Measurements from ENCODE around the gene HHATL. TPM values are rescaled to one million over a fixed set of nuclear protein-coding genes. Genes with fewer than 3 reads are reported as not detected.

Gene HHATL
- total and polyA plus RNA-seq, 2 of the 8 experiments (the other 6 are each of a cell fraction or from before 2014, with no cell fraction given): 0.18 TPM; not detected in 1

GRCh38 chr3:42670670-42671069 is 31.9 kb downstream of the HHATL start:
- 90% methylated on average over 1 of the region's 1 CpG; no CpG with 5 or more reads in 1 of the 2 experiments for WGBS, 2 experiments (ENCODE audit: extremely low coverage in 1 of 2, insufficient coverage in 1 of 2, insufficient read length in 1 of 2, insufficient replicate concordance in 2 of 2, low coverage in 1 of 2, low lambda C conversion rate in 2 of 2, missing lambda C conversion rate in 1 of 2)
- H3K4me2 ChIP-seq (ENCODE audit: insufficient read depth in 1 of 2, low read depth in 2 of 2, low read length in 2 of 2): no peak overlapping the region
- H4K8ac ChIP-seq (ENCODE audit: extremely low read depth, insufficient read depth, low read length): no peak overlapping the region
- H3K27ac ChIP-seq (ENCODE audit: low read depth, low read length): no peak overlapping the region
- DNase-seq (ENCODE audit: low read depth in 1 of 2, low spot score in 2 of 2) (no peak), FAIRE-seq (no peak)
- H2BK120ac ChIP-seq (replicated peaks; ENCODE audit: low read depth, low read length): no peak overlapping the region
- peaks cover 0 to 2% (median 0%) of the 10 kb centered on the region in 4 experiments; a peak in 2 of 7 replicates for H3K27me3 ChIP-seq (replicated peaks in 1 of 4; ENCODE audit: control insufficient read depth in 3 of 4, extremely low read depth in 1 of 4, insufficient read depth in 3 of 4, low read length in 3 of 4)
- no peak overlapping the region for H3K56ac ChIP-seq (replicated peaks; ENCODE audit: insufficient read length, low read depth, low read length)
- no peak overlapping the region for H3K4me3 ChIP-seq (ENCODE audit: extremely low read depth in 1 of 4, insufficient read depth in 2 of 4, low read depth in 3 of 4, low read length in 4 of 4)
- CTCF ChIA-PET (ENCODE audit: partially characterized antibody): interaction anchor here (0.9 to 1.9 kb wide), 4 partner anchors 10 to 72 kb away, joined by 3 to 15 read pairs (median 4); no protein-coding TSS in a partner anchor
- H3K23ac ChIP-seq (ENCODE audit: insufficient read length): no peak overlapping the region
- no peak overlapping the region for H3K14ac ChIP-seq (ENCODE audit: insufficient read length)
- H3K4me1 ChIP-seq (replicated peaks in 1 of 4; ENCODE audit: control insufficient read depth in 3 of 4, insufficient read depth in 4 of 4, low read length in 3 of 4): peaks cover 0 to 7% (median 0%) of the 10 kb centered on the region in 4 experiments; a peak in 2 of 7 replicates
- H4K20me1 ChIP-seq (replicated peaks in 1 of 2; ENCODE audit: control insufficient read depth in 1 of 2, insufficient read depth in 2 of 2, low read length in 2 of 2): no peaks in the 10 kb centered on the region
- H3K4ac ChIP-seq (replicated peaks; ENCODE audit: insufficient read length, low read depth, low read length): no peak overlapping the region
- no peak overlapping the region for H2BK20ac ChIP-seq (ENCODE audit: low read length)
- POLR2A ChIA-PET (ENCODE audit: partially characterized antibody): interaction anchor here (1.4 to 2.5 kb wide), 2 partner anchors 9 to 11 kb away, joined by 4 to 7 read pairs; no protein-coding TSS in a partner anchor
- no peak overlapping the region for H2AK5ac ChIP-seq (ENCODE audit: low read depth, low read length)
- no peak overlapping the region for H4K5ac ChIP-seq (ENCODE audit: insufficient read length, low read depth, low read length)
- no peaks in the 10 kb centered on the region for H3K79me1 ChIP-seq (ENCODE audit: low read depth, low read length)
- no peak overlapping the region for H2AFZ ChIP-seq (ENCODE audit: low read length)
- H3K9ac ChIP-seq (replicated peaks in 1 of 4; ENCODE audit: extremely low read depth in 1 of 4, low read depth in 3 of 4, low read length in 3 of 4): no peak overlapping the region
- no peaks in the 10 kb centered on the region for H3K79me2 ChIP-seq (ENCODE audit: control insufficient read depth in 1 of 2, insufficient read depth in 2 of 2, low read length in 2 of 2)
- no peaks in the 10 kb centered on the region for H3K23me2 ChIP-seq (ENCODE audit: low read depth, low read length)
- no peak overlapping the region for H2BK15ac ChIP-seq (ENCODE audit: low read length)
- TF ChIP-seq YY1 (IDR thresholded peaks at IDR 0.05; ENCODE audit: low read depth, low read length): no peak
- TF ChIP-seq SP1 (IDR thresholded peaks at IDR 0.05; ENCODE audit: low read depth, low read length): no peak
- TF ChIP-seq POLR2AphosphoS5 (IDR thresholded peaks at IDR 0.05; ENCODE audit: low read depth, low read length): no peak
- no peak for TF ChIP-seq POU5F1 (IDR thresholded peaks at IDR 0.05; ENCODE audit: low read depth, low read length)
- TF ChIP-seq, protein P1, sequence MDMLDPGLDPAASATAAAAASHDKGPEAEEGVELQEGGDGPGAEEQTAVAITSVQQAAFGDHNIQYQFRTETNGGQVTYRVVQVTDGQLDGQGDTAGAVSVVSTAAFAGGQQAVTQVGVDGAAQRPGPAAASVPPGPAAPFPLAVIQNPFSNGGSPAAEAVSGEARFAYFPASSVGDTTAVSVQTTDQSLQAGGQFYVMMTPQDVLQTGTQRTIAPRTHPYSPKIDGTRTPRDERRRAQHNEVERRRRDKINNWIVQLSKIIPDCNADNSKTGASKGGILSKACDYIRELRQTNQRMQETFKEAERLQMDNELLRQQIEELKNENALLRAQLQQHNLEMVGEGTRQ (IDR thresholded peaks at IDR 0.05; ENCODE audit: low read length): no peak
- TF ChIP-seq RBBP5 (IDR thresholded peaks at IDR 0.05; ENCODE audit: borderline replicate concordance, low read depth, low read length): no peak
- no peak for TF ChIP-seq TEAD4 (IDR thresholded peaks at IDR 0.05; ENCODE audit: low read depth, low read length)
- TF ChIP-seq CTCF (IDR thresholded peaks at IDR 0.05; ENCODE audit: control extremely low read depth in 1 of 3, insufficient read depth in 1 of 3, low read depth in 1 of 3, low read length in 3 of 3): no peak
- no peak for TF ChIP-seq FOSL1 (IDR thresholded peaks at IDR 0.05; ENCODE audit: insufficient read depth, low read depth, low read length)
- TF ChIP-seq TAF7 (optimal IDR thresholded peaks at IDR 0.05; ENCODE audit: borderline replicate concordance, low read depth, low read length): no peak
- no peak for TF ChIP-seq CREB1 (IDR thresholded peaks at IDR 0.05)
- no peak overlapping the region for H2BK5ac ChIP-seq (ENCODE audit: low read depth, low read length)
- H4K91ac ChIP-seq (replicated peaks; ENCODE audit: insufficient read length, low read length): no peak overlapping the region
- peaks cover 0 to 2% of the 10 kb centered on the region in 2 experiments; a peak in 1 of 4 replicates for H3K9me3 ChIP-seq (ENCODE audit: insufficient read depth in 2 of 2, low read depth in 1 of 2, low read length in 1 of 2)
- H3K18ac ChIP-seq (ENCODE audit: extremely low read depth, low read length): no peak overlapping the region
- H2BK12ac ChIP-seq (ENCODE audit: low read depth, low read length): no peak overlapping the region
- H3K36me3 ChIP-seq (ENCODE audit: control insufficient read depth in 2 of 4, insufficient read depth in 4 of 4, low read length in 3 of 4): no peaks in the 10 kb centered on the region
